ENCODE data around the gene CCDC192.

DNA sequence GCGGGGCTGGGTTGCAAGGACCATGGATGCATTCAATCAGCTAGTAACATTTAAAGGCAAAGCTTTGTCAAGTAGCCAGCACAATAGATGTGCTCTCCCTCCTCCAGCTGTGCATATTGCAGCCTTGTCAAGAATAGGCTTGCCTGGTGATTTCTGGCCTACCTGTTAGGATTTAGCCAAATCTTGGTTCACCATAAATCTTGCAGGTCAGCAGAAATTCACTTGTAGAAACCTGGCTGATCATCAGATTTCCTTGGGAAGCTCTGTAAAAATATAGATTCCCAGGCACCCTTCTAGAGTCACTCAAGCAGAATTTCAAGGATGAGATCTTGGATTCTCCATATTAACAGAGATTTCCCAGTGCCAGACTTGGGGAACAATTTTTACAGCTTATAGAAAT lies 228.2 kb downstream of the CCDC192 start:
- TF ChIP-seq, protein P1, sequence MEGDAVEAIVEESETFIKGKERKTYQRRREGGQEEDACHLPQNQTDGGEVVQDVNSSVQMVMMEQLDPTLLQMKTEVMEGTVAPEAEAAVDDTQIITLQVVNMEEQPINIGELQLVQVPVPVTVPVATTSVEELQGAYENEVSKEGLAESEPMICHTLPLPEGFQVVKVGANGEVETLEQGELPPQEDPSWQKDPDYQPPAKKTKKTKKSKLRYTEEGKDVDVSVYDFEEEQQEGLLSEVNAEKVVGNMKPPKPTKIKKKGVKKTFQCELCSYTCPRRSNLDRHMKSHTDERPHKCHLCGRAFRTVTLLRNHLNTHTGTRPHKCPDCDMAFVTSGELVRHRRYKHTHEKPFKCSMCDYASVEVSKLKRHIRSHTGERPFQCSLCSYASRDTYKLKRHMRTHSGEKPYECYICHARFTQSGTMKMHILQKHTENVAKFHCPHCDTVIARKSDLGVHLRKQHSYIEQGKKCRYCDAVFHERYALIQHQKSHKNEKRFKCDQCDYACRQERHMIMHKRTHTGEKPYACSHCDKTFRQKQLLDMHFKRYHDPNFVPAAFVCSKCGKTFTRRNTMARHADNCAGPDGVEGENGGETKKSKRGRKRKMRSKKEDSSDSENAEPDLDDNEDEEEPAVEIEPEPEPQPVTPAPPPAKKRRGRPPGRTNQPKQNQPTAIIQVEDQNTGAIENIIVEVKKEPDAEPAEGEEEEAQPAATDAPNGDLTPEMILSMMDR (IDR thresholded peaks at IDR 0.05): no peak
- TF ChIP-seq EZH2 (IDR thresholded peaks at IDR 0.05): no peak
- no peak for TF ChIP-seq EZH2phosphoT487 (IDR thresholded peaks at IDR 0.05)
